WI38 (cell line): ENCODE results near the gene POLR3C.

Source experiments
- H3K4me3 ChIP-seq: 2 replicates; pipeline ENCODE4 v1.5.1; 2011; ENCODE audit warnings: low read depth, mild to moderate bottlenecking, control low read depth, low read length
- TF ChIP-seq, protein P1 (sequence below): IDR thresholded peaks from 2 replicates; pipeline ENCODE4 v1.5.1; 2012; ENCODE audit warnings: low read depth, mild to moderate bottlenecking, control low read depth, low read length

Gene POLR3C

GRCh38 chr1:145874646-145875045 is 50.6 kb downstream of the POLR3C start:
- no peak overlapping the region for H3K4me3 ChIP-seq
- TF ChIP-seq, protein P1, sequence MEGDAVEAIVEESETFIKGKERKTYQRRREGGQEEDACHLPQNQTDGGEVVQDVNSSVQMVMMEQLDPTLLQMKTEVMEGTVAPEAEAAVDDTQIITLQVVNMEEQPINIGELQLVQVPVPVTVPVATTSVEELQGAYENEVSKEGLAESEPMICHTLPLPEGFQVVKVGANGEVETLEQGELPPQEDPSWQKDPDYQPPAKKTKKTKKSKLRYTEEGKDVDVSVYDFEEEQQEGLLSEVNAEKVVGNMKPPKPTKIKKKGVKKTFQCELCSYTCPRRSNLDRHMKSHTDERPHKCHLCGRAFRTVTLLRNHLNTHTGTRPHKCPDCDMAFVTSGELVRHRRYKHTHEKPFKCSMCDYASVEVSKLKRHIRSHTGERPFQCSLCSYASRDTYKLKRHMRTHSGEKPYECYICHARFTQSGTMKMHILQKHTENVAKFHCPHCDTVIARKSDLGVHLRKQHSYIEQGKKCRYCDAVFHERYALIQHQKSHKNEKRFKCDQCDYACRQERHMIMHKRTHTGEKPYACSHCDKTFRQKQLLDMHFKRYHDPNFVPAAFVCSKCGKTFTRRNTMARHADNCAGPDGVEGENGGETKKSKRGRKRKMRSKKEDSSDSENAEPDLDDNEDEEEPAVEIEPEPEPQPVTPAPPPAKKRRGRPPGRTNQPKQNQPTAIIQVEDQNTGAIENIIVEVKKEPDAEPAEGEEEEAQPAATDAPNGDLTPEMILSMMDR, result no peak

GRCh38 chr1:145877923-145878486 is 54.0 kb downstream of the POLR3C start:
- no peak overlapping the region for H3K4me3 ChIP-seq
- TF ChIP-seq, protein P1, result no peak

- H3K4me3 ChIP-seq, result no peak overlapping the region
- TF ChIP-seq, protein P1, result no peak
These were observed 54.7 kb downstream of the POLR3C start for GRCh38 chr1:145878724-145879123.

DNA sequence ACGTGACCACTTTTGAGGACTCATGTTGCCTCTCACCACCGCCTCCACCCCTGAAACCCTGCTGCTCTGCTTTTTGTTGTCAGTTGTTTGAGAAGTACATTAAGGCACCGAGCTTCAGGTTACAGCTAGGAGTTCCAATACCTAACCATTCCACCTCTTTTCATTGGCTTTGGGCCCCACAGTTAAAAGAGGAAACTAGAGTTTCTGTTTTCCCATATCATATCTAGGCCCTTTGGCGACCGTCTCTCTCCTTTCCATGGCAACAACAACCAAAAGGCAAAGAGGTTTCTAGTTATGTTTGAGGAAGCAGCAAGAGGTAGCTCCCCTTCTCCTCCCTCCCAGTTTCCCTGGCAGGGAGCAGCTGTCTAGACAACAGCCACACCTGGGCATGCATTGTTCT is 55.8 kb downstream of the POLR3C start:
- no peak overlapping the region for H3K4me3 ChIP-seq
- TF ChIP-seq, protein P1, result no peak

- H3K4me3 ChIP-seq, result no peak overlapping the region
- TF ChIP-seq, protein P1, result no peak
These were observed 60.7 kb downstream of the POLR3C start for GRCh38 chr1:145884675-145885074.

DNA sequence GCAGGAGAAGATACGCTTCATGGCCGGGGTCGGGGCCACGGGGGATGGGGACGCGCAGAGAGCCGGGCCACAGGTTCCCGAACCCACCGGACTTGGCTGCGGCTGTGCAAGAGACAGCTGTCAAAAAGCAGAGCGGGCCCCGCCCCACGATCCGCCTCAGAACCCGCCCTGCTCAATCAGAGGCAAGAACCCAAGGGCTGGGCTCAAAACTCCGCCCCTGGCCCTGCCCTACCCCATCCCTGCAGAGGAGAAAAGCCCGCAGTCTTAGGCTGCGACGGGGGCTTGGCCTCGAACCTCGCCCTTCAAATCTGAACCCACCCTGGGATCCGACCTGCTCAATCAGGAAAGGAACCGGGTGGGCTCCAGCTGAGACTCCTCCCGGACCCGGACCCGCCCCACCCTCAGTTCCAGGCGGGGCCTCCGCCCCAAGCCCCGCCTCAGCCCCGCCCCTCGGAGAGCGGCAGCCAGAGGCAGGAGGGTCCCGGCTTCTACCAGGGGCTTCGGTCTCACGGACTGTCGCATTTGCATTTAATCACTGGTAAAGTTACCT is 61.8 kb downstream of the POLR3C start, which contains the start of gene ANKRD35:
Gene ANKRD35, minus strand, starts transcription at position 129 of the 550 bp plus-strand sequence. Its CDS starts 108 bp downstream, at position 21.
- peak within 1 kb of the TSS; percentile 75 for H3K4me3 ChIP-seq
- TF ChIP-seq, protein P1, result no peak

GRCh38 chr1:145886390-145886789 is 62.4 kb downstream of the POLR3C start:
- peak overlapping the region; percentile 75 for H3K4me3 ChIP-seq
- TF ChIP-seq, protein P1, result no peak
